ENCODE measurements around the gene NDUFA11.

NDUFA11 gene

DNA sequence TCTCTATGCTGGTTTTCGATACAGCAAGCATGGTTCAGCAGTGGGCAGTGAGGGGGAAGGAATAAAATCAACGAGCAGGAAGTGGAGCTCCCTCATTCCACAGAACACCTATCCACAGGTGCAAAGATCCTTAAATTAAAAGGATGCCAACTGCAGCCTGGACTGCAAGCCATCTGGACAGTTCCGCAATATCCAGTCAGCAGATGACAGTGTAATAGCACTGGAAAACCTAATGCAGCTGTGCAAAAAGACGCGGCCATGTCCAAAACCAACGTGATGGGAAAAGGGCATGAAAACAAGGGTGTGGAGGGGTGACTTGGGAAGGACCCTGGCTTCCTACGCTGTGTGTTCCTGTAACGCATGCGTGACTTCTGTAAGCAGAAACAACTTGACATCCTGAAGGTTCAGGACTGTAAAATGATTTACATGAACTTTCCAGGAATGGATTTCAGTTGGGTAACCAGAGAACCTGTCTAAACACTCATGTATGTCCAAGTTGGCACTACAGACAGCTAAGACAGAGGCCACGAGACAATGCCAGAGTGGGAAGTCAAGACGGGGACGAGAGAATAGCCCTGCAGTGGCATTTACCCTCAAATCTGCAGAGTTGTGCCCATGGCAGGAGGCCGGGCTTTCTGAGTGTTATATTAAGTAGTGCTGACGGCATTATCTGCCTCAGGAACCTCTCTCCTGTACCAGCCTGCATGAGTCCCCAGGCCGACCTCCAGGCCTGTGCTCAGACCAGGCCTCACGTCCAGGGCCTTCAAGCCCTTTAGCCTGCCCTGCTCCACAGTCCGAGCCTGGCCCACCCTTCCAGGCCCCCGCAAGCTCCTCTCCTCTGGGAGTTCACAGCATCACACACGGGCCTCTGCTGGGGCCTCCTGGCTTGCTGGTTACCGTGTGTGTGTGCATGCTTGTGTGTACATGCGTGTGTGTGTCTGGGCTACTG, 36.9 kb upstream of the NDUFA11 start:
- no peak overlapping the region for H3K9ac ChIP-seq (ENCODE audit: low read length)
- H3K9me3 ChIP-seq (ENCODE audit: control insufficient read depth, low read length): no peaks in the 10 kb centered on the region
- H3K27me3 ChIP-seq (ENCODE audit: control insufficient read depth, insufficient read depth, low read length): no peaks in the 10 kb centered on the region
- H3K4me1 ChIP-seq (ENCODE audit: control insufficient read depth, insufficient read depth, low read length): peaks cover 22% of the 10 kb centered on the region
- no peak overlapping the region for H3K4me3 ChIP-seq (ENCODE audit: low read length)
- H3K36me3 ChIP-seq (ENCODE audit: control insufficient read depth, insufficient read depth, low read length): no peaks in the 10 kb centered on the region

DNA sequence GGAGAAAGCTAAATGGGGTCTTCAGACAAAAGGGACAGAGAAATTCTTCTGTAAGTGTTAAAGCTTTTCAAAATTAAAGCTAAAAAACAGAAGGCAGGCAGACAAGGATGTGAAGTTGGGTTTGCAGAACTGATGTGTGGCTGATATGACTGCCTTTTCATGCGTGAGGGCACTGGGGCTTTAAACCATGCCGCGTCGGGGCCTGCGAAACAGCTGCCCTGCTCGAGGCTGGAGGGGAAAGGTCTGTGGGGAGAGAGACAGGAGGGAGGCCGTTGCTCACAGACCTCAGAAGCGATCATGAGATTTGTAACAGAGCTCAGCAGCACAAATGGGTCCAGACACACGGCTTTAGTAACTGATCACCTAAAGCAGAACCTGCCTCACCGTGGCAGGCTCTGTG, 34.0 kb upstream of the NDUFA11 start:
- Histone ChIP-seq H3K4me1 (ENCODE audit: control insufficient read depth, insufficient read depth, low read length) (peaks cover 19% of the 10 kb centered on the region), H3K27me3 (ENCODE audit: control insufficient read depth, insufficient read depth, low read length) (no peaks in the 10 kb centered on the region), H3K4me3 (ENCODE audit: low read length) (no peak overlapping the region), H3K9ac (ENCODE audit: low read length) (no peak overlapping the region), H3K9me3 (ENCODE audit: control insufficient read depth, low read length) (no peaks in the 10 kb centered on the region), H3K36me3 (ENCODE audit: control insufficient read depth, insufficient read depth, low read length) (no peaks in the 10 kb centered on the region)

DNA sequence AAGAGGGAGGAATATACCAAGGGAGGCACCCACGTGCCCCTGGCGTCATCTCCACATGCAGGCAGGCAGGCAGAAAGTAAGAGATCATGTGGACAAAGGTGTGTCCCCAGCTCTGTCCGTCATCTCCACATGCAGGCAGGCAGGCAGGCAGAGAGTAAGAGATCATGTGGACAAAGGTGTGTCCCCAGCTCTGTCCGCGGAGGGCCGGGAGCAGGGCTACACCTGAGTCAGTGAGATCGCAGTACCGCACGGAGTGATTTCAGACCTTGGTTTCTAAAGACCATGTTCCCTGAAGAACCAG, 32.7 kb upstream of the NDUFA11 start:
- Histone ChIP-seq H3K9me3 (ENCODE audit: control insufficient read depth, low read length) (no peaks in the 10 kb centered on the region), H3K4me1 (ENCODE audit: control insufficient read depth, insufficient read depth, low read length) (peaks cover 15% of the 10 kb centered on the region), H3K36me3 (ENCODE audit: control insufficient read depth, insufficient read depth, low read length) (peaks cover under 1% of the 10 kb centered on the region), H3K27me3 (ENCODE audit: control insufficient read depth, insufficient read depth, low read length) (no peaks in the 10 kb centered on the region), H3K4me3 (ENCODE audit: low read length) (no peak overlapping the region), H3K9ac (ENCODE audit: low read length) (no peak overlapping the region)

DNA sequence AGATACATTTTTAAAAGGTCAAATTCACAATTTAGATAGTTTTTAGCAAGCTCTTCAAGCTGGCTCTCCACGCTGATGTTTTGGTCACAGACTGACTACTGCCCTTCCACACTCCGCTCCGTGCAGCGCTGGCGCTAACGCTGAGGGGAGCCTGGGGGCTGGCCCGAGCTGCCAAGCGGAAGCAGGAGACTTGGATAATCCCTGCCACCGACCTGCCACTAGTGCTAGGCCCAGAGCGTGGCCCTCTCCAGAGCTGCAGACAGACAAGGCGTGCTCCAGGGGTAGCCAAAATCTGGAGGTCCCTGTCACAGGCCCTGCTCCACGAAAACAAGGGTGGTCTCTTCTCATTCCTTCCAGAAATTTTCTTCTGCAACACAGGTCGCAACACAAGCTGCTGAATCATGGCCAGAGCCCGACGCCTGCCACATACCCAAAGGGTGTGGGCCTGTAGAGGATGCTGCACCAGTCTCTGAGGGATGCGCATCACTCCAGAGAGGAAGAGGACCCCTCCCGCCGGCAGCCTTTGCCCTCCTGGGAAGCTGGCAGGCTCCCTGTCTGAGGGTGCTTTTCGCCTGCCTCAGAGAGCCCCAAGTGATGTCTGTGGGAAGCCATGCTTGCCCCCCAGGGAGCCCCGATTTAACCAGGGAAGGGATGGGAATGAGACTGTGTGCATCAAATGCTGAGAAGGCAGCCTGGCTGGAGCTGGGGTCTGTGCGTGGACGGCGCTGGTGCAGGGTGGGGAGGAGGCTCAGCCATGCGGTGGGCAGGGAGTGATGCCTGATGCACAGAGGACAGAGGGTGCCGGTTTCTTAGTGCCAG, 32.1 kb upstream of the NDUFA11 start:
- Histone ChIP-seq H3K4me1 (ENCODE audit: control insufficient read depth, insufficient read depth, low read length) (peaks cover 15% of the 10 kb centered on the region), H3K36me3 (ENCODE audit: control insufficient read depth, insufficient read depth, low read length) (peaks cover 6% of the 10 kb centered on the region), H3K27me3 (ENCODE audit: control insufficient read depth, insufficient read depth, low read length) (no peaks in the 10 kb centered on the region), H3K9ac (ENCODE audit: low read length) (no peak overlapping the region), H3K4me3 (ENCODE audit: low read length) (no peak overlapping the region), H3K9me3 (ENCODE audit: control insufficient read depth, low read length) (no peaks in the 10 kb centered on the region)

DNA sequence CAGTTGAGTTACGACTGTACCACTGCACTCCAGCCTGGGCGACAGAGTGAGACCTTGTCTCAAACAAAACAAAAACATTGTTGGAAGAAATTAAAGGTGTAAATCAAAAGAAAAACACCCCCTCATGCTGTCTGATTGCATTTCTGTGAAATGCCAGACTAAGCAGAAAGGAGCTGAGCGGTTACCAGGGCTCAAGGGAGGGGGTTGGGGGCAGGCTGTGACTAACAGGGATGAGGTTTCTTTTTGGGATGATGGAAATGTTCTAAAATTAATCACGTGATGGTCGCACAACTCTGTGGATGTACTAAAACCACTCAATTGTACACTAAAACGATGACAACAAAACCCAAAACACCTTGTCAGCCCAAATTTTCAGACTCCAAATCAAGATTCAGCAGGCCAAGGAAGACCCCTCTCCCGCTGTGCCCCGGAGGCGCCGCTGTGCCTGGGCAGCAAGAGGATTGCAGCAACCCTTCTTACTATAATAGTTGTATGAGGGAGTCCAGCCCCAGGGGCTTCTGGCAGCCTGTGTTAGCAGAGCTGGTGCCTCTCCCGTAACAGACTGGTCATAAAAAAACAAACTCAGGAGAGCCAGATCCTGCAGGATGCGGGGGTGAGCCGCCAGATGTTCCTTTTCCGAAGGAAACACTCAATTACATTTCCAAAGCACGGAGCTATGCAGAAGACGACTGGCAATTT, 31.3 kb upstream of the NDUFA11 start:
- peaks cover 10% of the 10 kb centered on the region for H3K36me3 ChIP-seq (ENCODE audit: control insufficient read depth, insufficient read depth, low read length)
- peaks cover 15% of the 10 kb centered on the region for H3K4me1 ChIP-seq (ENCODE audit: control insufficient read depth, insufficient read depth, low read length)
- no peak overlapping the region for H3K4me3 ChIP-seq (ENCODE audit: low read length)
- H3K9ac ChIP-seq (ENCODE audit: low read length): no peak overlapping the region
- H3K27me3 ChIP-seq (ENCODE audit: control insufficient read depth, insufficient read depth, low read length): no peaks in the 10 kb centered on the region
- no peaks in the 10 kb centered on the region for H3K9me3 ChIP-seq (ENCODE audit: control insufficient read depth, low read length)

DNA sequence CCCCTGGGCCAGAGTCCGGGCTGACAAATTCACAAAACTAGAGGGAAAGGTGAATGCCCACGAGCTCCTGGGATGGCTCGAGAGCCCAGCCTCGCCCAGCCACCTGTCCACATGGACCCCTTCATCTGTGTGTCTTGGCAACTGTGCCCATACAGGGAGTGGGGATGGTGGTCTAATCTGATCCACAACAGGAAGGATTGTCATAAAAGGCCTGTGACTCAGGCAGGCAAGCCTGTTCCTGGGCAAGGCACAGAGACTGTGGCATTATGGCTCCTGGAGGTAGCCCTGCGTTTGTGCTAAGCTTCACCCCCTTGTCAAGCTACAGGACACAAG, 30.4 kb upstream of the NDUFA11 start:
- Histone ChIP-seq H3K4me3 (ENCODE audit: low read length) (no peak overlapping the region), H3K9ac (ENCODE audit: low read length) (no peak overlapping the region), H3K9me3 (ENCODE audit: control insufficient read depth, low read length) (no peaks in the 10 kb centered on the region), H3K36me3 (ENCODE audit: control insufficient read depth, insufficient read depth, low read length) (peaks cover 10% of the 10 kb centered on the region), H3K27me3 (ENCODE audit: control insufficient read depth, insufficient read depth, low read length) (no peaks in the 10 kb centered on the region), H3K4me1 (ENCODE audit: control insufficient read depth, insufficient read depth, low read length) (peaks cover 21% of the 10 kb centered on the region)

DNA sequence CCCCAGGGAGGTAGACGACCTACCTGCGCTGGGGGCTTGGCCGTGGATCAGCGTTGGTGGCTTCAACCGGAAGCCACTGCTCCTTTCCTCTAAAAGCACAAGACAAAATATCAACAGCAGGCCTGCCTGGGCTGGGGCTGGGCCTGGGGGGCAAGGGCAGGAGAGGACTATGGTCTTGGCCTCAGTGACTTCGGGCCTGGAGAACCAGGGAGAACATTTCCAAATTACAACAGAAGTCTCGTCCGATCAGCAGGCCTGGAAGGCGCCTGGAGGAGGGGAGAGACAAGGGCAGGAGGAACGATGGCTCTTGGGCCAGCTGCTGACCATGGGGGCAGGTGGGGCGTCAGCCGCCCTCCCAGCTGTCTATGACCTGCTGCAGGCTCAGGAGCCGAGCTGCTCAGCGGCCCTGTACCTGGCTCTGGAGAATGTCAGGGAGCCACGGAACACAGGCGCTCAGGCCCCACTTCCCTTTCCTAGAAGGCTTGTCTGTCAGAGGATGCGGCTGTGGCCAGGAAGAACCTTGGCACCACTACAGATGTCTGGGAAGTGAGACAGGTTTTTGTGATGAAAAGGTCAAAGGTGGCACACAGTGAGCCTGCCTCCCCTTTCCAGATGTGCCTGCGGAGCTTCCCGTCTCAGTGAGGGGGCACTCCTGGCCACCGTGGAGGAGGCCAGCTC, 29.9 kb upstream of the NDUFA11 start:
- Histone ChIP-seq H3K4me3 (ENCODE audit: low read length) (no peak overlapping the region), H3K36me3 (ENCODE audit: control insufficient read depth, insufficient read depth, low read length) (peaks cover 10% of the 10 kb centered on the region), H3K27me3 (ENCODE audit: control insufficient read depth, insufficient read depth, low read length) (no peaks in the 10 kb centered on the region), H3K9me3 (ENCODE audit: control insufficient read depth, low read length) (no peaks in the 10 kb centered on the region), H3K4me1 (ENCODE audit: control insufficient read depth, insufficient read depth, low read length) (peaks cover 21% of the 10 kb centered on the region), H3K9ac (ENCODE audit: low read length) (no peak overlapping the region)

DNA sequence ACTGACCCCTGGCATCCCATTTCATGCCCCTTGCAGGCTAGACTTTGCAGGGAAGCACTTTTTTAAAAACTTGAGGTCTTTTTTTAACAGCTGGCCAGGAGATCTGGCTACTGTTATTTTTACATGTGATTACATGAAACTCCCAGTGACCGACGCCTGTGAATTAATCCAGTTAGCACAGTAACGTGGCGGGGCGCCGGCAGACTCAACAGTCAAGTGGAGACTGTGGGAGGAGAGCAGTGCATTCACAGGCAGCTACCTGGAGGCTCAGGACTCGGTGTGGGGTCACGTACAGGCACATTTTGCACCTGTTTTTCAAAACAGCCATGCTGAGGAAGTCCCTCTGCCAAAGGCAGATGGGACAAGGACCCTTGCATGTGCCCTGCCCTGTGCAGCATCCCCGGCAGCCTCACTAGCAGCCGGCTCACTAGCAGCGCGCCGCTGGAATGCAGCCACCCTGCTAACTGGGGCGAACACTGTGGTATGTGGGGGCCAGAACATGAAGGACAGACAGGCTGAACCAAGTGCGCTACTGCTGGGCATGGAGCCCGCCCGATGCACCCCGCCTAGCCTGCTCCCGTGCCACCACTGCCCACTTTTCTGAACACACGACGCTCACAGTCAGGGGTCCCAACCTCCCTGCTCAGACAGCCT, 29.1 kb upstream of the NDUFA11 start:
- Histone ChIP-seq H3K9ac (ENCODE audit: low read length) (no peak overlapping the region), H3K4me1 (ENCODE audit: control insufficient read depth, insufficient read depth, low read length) (peaks cover 21% of the 10 kb centered on the region), H3K4me3 (ENCODE audit: low read length) (no peak overlapping the region), H3K9me3 (ENCODE audit: control insufficient read depth, low read length) (no peaks in the 10 kb centered on the region), H3K36me3 (ENCODE audit: control insufficient read depth, insufficient read depth, low read length) (peaks cover 10% of the 10 kb centered on the region), H3K27me3 (ENCODE audit: control insufficient read depth, insufficient read depth, low read length) (no peaks in the 10 kb centered on the region)

DNA sequence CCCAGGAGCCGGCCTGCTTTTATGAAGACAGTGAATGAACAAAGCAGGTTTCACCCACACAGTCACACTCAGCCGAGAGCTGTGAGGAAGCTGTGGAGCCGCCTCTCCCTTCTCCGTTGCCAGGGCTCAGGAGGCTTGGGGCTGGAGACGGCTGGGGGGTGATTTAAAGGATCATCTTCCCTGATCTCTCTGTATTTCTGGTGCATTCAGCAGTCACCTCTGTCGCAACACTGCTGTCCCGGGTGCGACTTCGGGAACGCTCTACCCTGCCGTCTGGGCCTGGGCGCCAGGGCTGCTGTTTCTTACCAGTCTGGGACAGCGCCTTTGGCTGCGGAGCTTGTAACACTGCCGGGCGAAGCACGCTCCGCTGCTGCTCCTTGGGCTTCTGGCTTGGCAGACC, 28.6 kb upstream of the NDUFA11 start:
- peaks cover 10% of the 10 kb centered on the region for H3K36me3 ChIP-seq (ENCODE audit: control insufficient read depth, insufficient read depth, low read length)

DNA sequence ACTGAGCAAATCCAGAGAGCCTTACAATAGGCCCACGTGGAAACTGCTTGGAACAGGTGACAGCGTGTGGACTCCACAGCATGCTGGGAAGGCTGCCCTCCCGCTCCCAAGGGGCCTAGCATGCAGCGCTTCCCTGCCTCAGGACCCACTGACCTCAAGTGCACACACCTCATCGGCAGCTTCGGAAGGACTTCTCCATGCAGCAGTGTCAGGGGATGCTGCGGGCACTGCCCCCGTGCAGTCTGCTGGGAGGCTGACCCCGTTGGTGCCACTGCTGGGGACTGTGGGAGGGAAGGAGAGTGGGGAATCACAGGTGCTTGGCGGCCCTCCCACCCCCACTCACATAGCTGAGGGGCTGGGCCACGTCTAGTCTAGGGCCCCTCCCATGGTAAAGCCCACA, 27.7 kb upstream of the NDUFA11 start:
- no peaks in the 10 kb centered on the region for H3K9me3 ChIP-seq (ENCODE audit: control insufficient read depth, low read length)
- H3K4me1 ChIP-seq (ENCODE audit: control insufficient read depth, insufficient read depth, low read length): peaks cover 16% of the 10 kb centered on the region
- no peak overlapping the region for H3K4me3 ChIP-seq (ENCODE audit: low read length)
- no peaks in the 10 kb centered on the region for H3K27me3 ChIP-seq (ENCODE audit: control insufficient read depth, insufficient read depth, low read length)
- H3K36me3 ChIP-seq (ENCODE audit: control insufficient read depth, insufficient read depth, low read length): peaks cover 10% of the 10 kb centered on the region
- no peak overlapping the region for H3K9ac ChIP-seq (ENCODE audit: low read length)

More for the DNA sequence above, 28.6 kb upstream of the NDUFA11 start:
- H3K4me1 ChIP-seq (ENCODE audit: control insufficient read depth, insufficient read depth, low read length): peaks cover 21% of the 10 kb centered on the region
- no peak overlapping the region for H3K4me3 ChIP-seq (ENCODE audit: low read length)
- no peak overlapping the region for H3K9ac ChIP-seq (ENCODE audit: low read length)
- no peaks in the 10 kb centered on the region for H3K27me3 ChIP-seq (ENCODE audit: control insufficient read depth, insufficient read depth, low read length)
- no peaks in the 10 kb centered on the region for H3K9me3 ChIP-seq (ENCODE audit: control insufficient read depth, low read length)

DNA sequence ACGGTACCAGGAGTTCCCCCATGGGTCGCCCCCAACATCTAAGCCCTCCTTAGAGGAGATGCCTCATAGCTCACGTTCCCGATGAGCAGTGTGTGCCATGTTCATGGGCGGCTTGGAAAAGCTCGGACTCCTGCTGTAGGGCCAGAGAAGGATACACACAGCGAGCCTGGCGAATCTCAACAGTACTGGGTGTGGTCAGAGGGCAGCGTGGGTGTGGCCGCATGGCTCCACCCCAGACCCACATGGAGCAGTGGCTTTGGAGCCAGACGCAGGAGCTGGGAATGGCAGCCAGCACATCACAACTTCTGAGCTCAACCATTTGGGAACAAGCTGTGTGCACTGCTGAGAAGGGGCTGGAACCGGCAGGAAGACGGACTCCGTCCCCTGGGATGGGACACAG, 26.0 kb upstream of the NDUFA11 start:
- no peaks in the 10 kb centered on the region for H3K9me3 ChIP-seq (ENCODE audit: control insufficient read depth, low read length)
- peaks cover 7% of the 10 kb centered on the region for H3K4me1 ChIP-seq (ENCODE audit: control insufficient read depth, insufficient read depth, low read length)
- no peaks in the 10 kb centered on the region for H3K27me3 ChIP-seq (ENCODE audit: control insufficient read depth, insufficient read depth, low read length)
- no peak overlapping the region for H3K4me3 ChIP-seq (ENCODE audit: low read length)
- peaks cover 10% of the 10 kb centered on the region for H3K36me3 ChIP-seq (ENCODE audit: control insufficient read depth, insufficient read depth, low read length)
- no peak overlapping the region for H3K9ac ChIP-seq (ENCODE audit: low read length)

Measured in mucosa of stomach (tissue), 1 donor.